HepG2 (cell line): Measurements from ENCODE around the gene WWTR1. TPM values are rescaled to one million over a fixed set of nuclear protein-coding genes. Genes with fewer than 3 reads are reported as not detected.

Source experiments
- ARHGAP35 ChIP-seq: sonication (generic); formaldehyde crosslinking; IDR thresholded peaks from 2 replicates; pipeline ENCODE4 v1.9.0; 2022; ENCODE audit warnings: mild to moderate bottlenecking, inconsistent platforms, moderate library complexity, missing genetic modification reagents, borderline replicate concordance
- ARID2 ChIP-seq: sonication (generic); formaldehyde crosslinking; IDR thresholded peaks from 2 replicates; pipeline ENCODE4 v1.8.1; 2022; ENCODE audit warnings: mild to moderate bottlenecking, missing genetic modification reagents, borderline replicate concordance
- ATF3 ChIP-seq: sonication (generic); formaldehyde crosslinking; IDR thresholded peaks from 2 replicates; pipeline ENCODE4 v1.4.0; 2020; ENCODE audit warnings: missing genetic modification reagents
- ESRRA ChIP-seq: sonication (generic); formaldehyde crosslinking; IDR thresholded peaks from 2 replicates; pipeline ENCODE4 v1.5.1; 2020; ENCODE audit warnings: mild to moderate bottlenecking, low read depth, missing genetic modification reagents
- FOXP1 ChIP-seq, 2 experiments: fragments of 450-650 bp in 1 of 2; IDR thresholded peaks; 2 replicates each; pipeline ENCODE4 v1.6.1; 2017 to 2018; ENCODE audit warnings: antibody characterized with exemption in 1 of 2
- HDAC6 ChIP-seq: fragments of 200-600 bp; sonication (generic); IDR thresholded peaks from 2 replicates; pipeline ENCODE4 v1.7.0; 2017; ENCODE audit warnings: mild to moderate bottlenecking, antibody characterized with exemption, low read length, low read depth
- IRF9 ChIP-seq: sonication (generic); formaldehyde crosslinking; IDR thresholded peaks from 2 replicates; pipeline ENCODE4 v1.8.0; 2022; ENCODE audit warnings: missing genetic modification reagents, mild to moderate bottlenecking, borderline replicate concordance
- JUNB ChIP-seq: sonication (generic); formaldehyde crosslinking; IDR thresholded peaks from 2 replicates; pipeline ENCODE4 v1.8.0; 2022; ENCODE audit warnings: missing genetic modification reagents, mild to moderate bottlenecking, borderline replicate concordance
- LBX2 ChIP-seq: sonication (generic); formaldehyde crosslinking; IDR thresholded peaks from 2 replicates; pipeline ENCODE4 v1.5.0; 2020; ENCODE audit warnings: missing genetic modification reagents, mild to moderate bottlenecking, borderline replicate concordance
- MAFK ChIP-seq, 2 experiments: IDR thresholded peaks in 1 of 2; conservative IDR thresholded peaks in 1 of 2; 2 replicates each; pipeline ENCODE4 v1.6.1; 2011; ENCODE audit warnings: improper control_type of control experiment in 2 of 2, low read length in 2 of 2
- PLRG1 ChIP-seq: fragments of 450-650 bp; conservative IDR thresholded peaks from 2 replicates; pipeline ENCODE4 v1.6.1; 2016
- PLSCR1 ChIP-seq: sonication (generic); formaldehyde crosslinking; IDR thresholded peaks from 2 replicates; pipeline ENCODE4 v1.5.0; 2020; ENCODE audit warnings: missing genetic modification reagents, mild to moderate bottlenecking, borderline replicate concordance
- RBM39 ChIP-seq: fragments of 200-400 bp; formaldehyde crosslinking; IDR thresholded peaks from one replicate; pipeline ENCODE4 v1.6.1; 2018; ENCODE audit warnings: antibody characterized with exemption, mild to moderate bottlenecking, low read depth, low read length; ENCODE audit not compliant: poor library complexity, severe bottlenecking
- REST ChIP-seq, 2 experiments: IDR thresholded peaks; 2 replicates each; pipeline ENCODE4 v1.6.1; 2011 to 2012; ENCODE audit warnings: low read length in 2 of 2, borderline replicate concordance in 1 of 2, low read depth in 1 of 2, mild to moderate bottlenecking in 1 of 2, moderate library complexity in 1 of 2
- SPEN ChIP-seq: sonication (generic); formaldehyde crosslinking; IDR thresholded peaks from 2 replicates; pipeline ENCODE4 v1.5.1; 2020; ENCODE audit warnings: low read depth, mild to moderate bottlenecking, missing genetic modification reagents
- SYNCRIP ChIP-seq: fragments of 200-400 bp; formaldehyde crosslinking; IDR thresholded peaks from 2 replicates; pipeline ENCODE4 v1.6.1; 2018; ENCODE audit warnings: mild to moderate bottlenecking, low read depth, low read length; ENCODE audit not compliant: insufficient read depth
- U2AF1 ChIP-seq: fragments of 200-400 bp; formaldehyde crosslinking; optimal IDR thresholded peaks from 2 replicates; pipeline ENCODE3; 2017; ENCODE audit warnings: mild to moderate bottlenecking, low read depth, low read length
- ZBTB14 ChIP-seq: sonication (generic); formaldehyde crosslinking; IDR thresholded peaks from 2 replicates; pipeline ENCODE4 v1.4.0; 2020; ENCODE audit warnings: missing genetic modification reagents
- ZNF354B ChIP-seq: sonication (generic); formaldehyde crosslinking; IDR thresholded peaks from 2 replicates; pipeline ENCODE4 v1.8.0; 2022; ENCODE audit warnings: mild to moderate bottlenecking, missing genetic modification reagents
- ZNF782 ChIP-seq: sonication (generic); formaldehyde crosslinking; IDR thresholded peaks from 2 replicates; pipeline ENCODE4 v1.4.0; 2020; ENCODE audit warnings: missing genetic modification reagents, mild to moderate bottlenecking, borderline replicate concordance
- ZNF841 ChIP-seq: sonication (generic); formaldehyde crosslinking; IDR thresholded peaks from 2 replicates; pipeline ENCODE4 v1.8.1; 2023; ENCODE audit warnings: missing genetic modification reagents, borderline replicate concordance
- polyA plus RNA-seq, 8 experiments: library from polyadenylated mRNA; depleted of rRNA in 3 of 8; stranded (reverse) in 7 of 8; unstranded in 1 of 8; fragments of >200 nt; fragmentation: Illumina TruSeq in 4 of 8; extraction: Trizol in 4 of 8; gene quantifications; 2 replicates each; pipeline versions ENCODE4 v1.2.1 to v1.2.3, GENCODE V29; 2011 to 2016; ENCODE audit warnings: low read depth in 4 of 8, missing spikeins in 1 of 8, mixed read lengths in 1 of 8; ENCODE audit not compliant: insufficient read depth in 1 of 8
- total RNA-seq, 5 experiments: library from RNA; depleted of rRNA; stranded (reverse); fragments of >200 nt; fragmentation: Illumina TruSeq; extraction: Trizol; gene quantifications; 2 replicates each; pipeline ENCODE4 v1.2.3, GENCODE V29; 2016; ENCODE audit warnings: low read depth in 1 of 5

WWTR1 gene
- total and polyA plus RNA-seq, 2 of the 13 experiments (the other 11 are each of a cell fraction or from before 2014, with no cell fraction given): 19.7 to 139 TPM

GRCh38 chr3:149480326-149481017 is 177.4 kb downstream of the WWTR1 start (continued):
- TF ChIP-seq HDAC6: no peak
- TF ChIP-seq ZBTB14 (CRISPR knock-in tag): no peak
- TF ChIP-seq IRF9 (CRISPR knock-in tag): no peak
- TF ChIP-seq U2AF1: no peak
- no peak for TF ChIP-seq ARID2 (CRISPR knock-in tag)
- no peak for TF ChIP-seq PLRG1
- peak; percentile 76 to 81 for TF ChIP-seq MAFK (conservative IDR thresholded peaks at IDR 0.05 in 1 of 2, IDR thresholded peaks at IDR 0.05 in 1 of 2; ENCODE audit: low read length in 2 of 2)
- no peak for TF ChIP-seq LBX2 (CRISPR knock-in tag)
- TF ChIP-seq JUNB (CRISPR knock-in tag): no peak
- 0 out of 2 replicates have a peak, but pooled peaks have one; percentile 28 for TF ChIP-seq SPEN
- no peak for TF ChIP-seq ESRRA
- TF ChIP-seq FOXP1 (IDR thresholded peaks at IDR 0.05): no peak
- TF ChIP-seq FOXP1 (CRISPR knock-in tag; IDR thresholded peaks at IDR 0.05): 0 out of 2 replicates have a peak, but pooled peaks have one; percentile 18
- no peak for TF ChIP-seq PLSCR1 (CRISPR knock-in tag)
- no peak for TF ChIP-seq ARHGAP35
- no peak for TF ChIP-seq ZNF354B (CRISPR knock-in tag)
- TF ChIP-seq SYNCRIP: no peak
- TF ChIP-seq REST (IDR thresholded peaks at IDR 0.05; ENCODE audit: borderline replicate concordance in 1 of 2, low read depth in 1 of 2, low read length in 2 of 2): no peak
- 0 out of 2 replicates have a peak, but pooled peaks have one; percentile 20 for TF ChIP-seq ATF3 (CRISPR knock-in tag)
- TF ChIP-seq ZNF841 (CRISPR knock-in tag): no peak
- TF ChIP-seq ZNF782: no peak
- no peak for TF ChIP-seq RBM39
